Measurements from ENCODE around the gene SLC6A7. TPM values are rescaled to one million over a fixed set of nuclear protein-coding genes. Genes with fewer than 3 reads are reported as not detected.
"Not testable (repeated sequence)": the region's sequence is repeated elsewhere in the genome, so short reads cannot be mapped to it uniquely, and the experiment has no call there.

Gene SLC6A7
- polyA plus RNA-seq, 4 donors, result 0.06 to 0.13 (median 0.08) TPM; not detected in 1

DNA sequence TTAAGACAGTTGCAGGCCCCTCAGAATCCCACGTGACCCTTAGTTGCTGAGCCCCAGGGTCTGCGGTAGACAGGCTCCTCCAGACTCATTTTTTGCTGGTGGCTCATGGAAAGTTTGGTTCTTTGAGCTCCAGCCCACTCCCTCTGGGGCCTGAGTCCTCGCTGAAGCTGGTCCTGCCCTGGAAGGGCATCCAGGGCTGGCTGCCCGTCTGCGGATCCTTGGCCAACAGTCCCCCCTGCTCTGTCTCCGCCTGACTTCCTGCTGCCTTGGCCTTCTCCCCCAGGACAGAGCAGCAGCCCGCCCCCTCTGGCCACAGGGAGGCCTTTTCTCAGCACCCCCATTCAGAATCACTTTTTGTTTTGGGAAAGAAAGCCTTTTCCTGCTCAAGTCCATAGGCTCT is 24.4 kb downstream of the SLC6A7 start:
- DNase-seq (ENCODE audit: low read depth in 4 of 4, low spot score in 2 of 4), result no peak

DNA sequence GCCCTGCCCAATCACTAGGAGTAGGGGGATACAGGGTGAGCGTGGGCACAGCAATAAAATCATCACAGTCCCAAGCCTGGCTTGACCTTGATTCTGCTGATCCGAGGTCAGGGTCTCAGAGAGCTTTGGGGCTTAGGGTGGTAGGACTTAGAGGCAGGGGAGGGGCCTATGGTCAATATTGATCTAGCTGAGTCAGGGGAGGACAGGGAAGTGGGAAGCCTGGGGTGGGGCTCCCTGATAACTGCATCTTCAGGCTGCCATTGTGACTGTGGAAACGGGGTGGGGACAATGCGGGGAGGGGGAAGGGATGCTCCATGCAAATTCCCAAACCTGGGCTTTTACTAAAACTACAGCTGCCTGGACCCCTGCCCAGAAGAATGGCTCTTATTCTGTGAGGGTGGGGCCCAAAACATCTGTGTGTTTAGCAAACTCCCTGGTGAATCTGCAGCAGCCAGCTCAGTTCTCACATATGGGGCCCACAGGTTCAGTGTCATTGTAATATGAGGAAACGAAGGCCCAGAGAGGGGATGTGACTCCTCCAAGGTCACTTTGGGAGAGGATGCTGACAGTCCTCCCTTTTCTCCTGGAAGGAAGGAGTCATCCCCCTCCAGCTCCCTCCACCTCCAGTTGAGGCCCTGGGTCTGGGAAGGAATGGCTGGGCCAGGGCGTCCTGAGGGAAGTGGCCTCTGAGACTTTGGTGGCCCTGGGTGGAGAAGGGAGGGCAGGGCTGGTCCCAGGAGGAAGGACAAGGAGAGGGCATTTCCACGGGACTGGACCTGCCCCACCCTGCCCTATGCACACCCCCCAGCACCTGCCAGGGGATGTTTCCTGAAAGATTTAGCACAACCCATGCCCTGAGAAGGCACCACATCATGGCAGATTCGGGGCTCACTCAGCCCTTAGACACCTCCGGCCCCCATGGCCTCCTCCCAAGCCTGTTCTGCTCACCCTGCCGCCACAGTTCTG is 26.4 kb downstream of the SLC6A7 start:
- no peak for DNase-seq (ENCODE audit: low read depth in 4 of 4, low spot score in 2 of 4)

DNA sequence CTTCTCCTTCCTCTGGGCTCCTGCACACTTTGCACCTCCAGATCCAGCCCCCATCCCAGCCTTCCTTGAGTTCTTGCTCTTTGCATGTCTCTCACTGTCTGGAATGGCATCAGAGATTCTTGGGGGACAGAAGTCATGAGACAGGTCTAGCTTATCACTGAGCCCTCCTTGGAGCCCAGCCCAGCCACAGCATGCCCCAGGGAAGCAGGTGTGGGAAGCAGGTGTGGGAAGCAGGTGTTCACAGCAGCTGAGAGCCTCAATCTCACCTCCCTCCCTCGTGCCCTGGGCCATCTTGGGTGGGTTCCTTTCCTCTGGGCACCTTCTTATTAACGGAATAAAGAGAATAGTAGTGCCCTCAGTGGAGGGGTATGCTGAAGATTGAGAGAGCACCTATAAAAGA is 27.2 kb downstream of the SLC6A7 start:
- DNase-seq (ENCODE audit: low read depth in 4 of 4, low spot score in 2 of 4), result no peak

DNA sequence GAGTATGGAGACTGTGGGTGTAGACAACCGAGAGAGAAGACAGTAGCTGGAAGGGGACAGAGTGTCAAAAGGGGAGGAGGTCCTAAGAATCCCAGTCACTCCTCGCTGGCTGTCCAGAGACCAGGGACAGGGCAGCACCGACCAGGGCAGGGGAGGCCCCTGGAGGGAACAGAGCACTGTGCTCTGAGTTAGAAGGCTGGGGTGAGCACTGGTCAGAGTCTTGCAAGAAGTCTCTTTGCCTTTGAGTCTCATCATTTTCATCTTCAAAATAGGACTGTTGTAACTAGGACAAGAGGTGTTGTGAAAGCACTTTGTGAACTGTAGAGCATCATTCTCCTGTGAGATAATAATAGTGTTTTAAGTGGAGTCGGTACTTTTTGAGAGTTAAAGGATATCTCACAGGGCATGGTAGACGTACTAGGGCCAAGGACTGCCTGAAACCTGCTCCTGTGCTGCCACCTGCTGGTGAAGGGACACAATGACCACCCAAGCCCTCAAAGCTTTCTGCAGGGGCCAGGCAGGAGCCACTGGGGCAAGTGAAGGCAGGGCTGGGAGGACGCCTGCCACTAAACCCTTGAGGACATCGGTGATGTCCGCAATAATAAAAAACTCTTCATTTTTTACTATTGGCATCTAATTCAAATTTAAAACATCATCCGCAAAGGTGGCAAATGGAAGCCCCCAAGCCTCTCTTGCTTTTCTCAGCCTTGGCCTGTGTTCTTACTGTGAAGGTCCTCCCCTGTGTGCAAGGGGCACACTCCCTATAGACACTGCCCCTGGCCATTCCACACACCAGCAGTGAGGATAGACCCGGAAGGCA is 28.2 kb downstream of the SLC6A7 start:
- peak; percentile 52 to 69 (median 64) for DNase-seq (ENCODE audit: low read depth in 4 of 4, low spot score in 2 of 4)

DNA sequence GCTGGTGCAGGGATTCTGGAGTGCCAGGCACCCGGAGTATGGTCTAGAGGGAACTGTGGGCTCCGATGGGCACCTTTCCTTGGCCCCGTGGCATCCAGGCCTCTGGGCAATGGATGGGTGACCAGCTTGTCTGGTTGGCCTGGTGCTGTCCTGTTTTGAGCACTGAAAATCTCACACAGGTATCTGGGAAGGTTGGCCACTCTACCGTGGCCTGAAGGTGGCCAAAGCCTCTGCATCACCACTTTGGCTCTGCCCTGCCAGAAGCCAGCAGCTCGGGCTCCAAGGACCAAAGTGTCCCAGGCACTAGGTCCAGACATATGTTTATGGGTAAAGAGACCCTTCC is 28.8 kb downstream of the SLC6A7 start:
- DNase-seq (ENCODE audit: low read depth in 4 of 4, low spot score in 2 of 4), result no peak

DNA sequence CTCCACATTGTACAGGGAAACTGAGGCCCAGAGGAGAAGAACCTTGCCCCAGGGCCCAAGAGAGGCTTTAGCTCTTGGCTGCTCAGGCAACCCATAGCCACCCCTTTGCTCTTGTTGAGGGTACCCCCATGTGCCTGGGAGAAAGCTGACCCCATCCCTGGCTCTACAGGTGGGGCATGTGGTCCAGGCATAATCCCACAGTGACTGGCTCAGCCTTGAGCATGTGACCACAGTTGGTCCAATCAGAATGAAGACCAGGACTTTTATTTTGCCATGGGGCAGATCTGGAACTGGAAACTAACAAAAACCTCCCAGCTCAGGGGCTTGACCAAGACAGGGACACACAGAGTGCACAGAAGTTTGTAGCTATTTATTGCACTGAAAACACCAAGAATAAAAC is 29.3 kb downstream of the SLC6A7 start:
- no peak for DNase-seq (ENCODE audit: low read depth in 4 of 4, low spot score in 2 of 4)

DNA sequence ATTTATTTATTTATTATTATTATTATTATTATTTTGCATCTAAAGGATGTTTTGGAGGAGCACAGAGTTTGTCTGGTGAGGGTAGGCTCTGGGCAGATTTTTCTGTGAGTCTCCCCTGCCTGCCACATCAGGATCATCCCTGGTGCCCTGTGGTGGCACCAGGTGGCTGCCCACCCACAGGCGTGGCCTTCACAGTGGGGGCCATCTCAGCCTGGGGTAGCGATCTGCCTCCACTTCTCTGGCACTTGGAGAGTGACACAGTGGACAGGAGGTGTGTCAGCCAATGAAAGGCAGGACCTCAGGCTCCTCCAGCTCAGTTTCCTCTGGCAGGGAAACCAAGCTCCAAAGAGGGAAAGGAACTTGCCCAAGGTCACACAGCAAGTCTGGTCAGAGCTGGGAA is 30.0 kb downstream of the SLC6A7 start:
- DNase-seq (ENCODE audit: low read depth in 4 of 4, low spot score in 2 of 4), result no peak

DNA sequence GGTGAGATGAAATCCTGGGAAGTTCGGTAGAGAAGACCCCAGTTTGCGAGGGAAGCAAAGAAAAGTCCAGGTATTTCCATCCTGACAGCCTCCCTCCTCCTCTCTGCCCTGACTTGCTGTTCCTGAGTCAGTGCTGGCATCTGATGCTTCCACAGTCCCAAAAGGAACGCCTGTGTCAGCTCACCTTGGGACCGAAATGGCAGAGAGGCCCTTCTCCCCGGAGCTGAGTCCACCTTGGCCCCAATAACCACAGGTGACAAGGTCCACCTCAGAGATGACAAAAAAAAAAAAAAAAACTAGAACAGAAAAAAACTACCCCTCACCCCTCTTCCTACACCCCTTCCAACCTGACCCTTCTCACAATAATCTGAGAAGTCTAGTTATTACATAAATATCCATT is 31.6 kb downstream of the SLC6A7 start:
- no peak for DNase-seq (ENCODE audit: low read depth in 4 of 4, low spot score in 2 of 4)

DNA sequence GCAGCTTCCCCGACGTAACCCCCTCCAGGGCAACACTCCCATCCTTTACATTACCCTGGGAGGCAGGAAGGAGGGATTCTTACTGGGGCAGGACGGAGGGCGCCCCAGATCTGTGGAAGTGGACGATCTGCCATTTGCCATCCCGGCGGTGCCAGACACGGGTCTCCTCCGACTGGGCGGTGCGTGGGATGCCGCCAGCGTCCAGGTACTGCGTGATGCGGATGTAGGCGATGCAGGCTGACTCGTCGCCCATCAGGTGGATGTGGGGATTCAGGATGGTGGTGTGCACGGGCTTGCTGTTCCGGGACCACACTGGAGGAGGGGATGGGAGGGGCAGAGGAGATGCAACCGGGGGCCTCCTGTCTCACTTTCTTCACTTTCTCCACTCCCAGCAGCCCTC is 33.0 kb downstream of the SLC6A7 start:
- DNase-seq (ENCODE audit: low read depth in 4 of 4, low spot score in 2 of 4), result no peak

DNA sequence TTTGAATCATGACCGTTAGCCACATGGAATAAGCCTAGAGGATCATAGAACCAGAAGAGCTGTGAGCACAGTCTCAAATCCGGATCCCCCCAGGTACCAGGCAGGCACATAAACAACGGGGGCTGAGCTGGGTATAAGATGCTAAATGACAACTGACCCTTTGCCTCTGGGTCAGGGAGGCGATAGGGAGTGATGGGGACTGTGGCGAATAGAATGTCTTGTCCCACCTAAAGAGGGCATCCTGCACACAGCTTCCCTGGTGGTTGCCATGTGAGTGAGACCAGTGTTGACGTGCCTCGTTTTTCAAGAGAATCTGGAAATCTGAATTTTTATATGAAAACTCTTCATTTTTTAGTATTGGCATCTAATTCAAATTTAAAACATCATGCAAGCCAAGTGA is 33.6 kb downstream of the SLC6A7 start:
- no peak for DNase-seq (ENCODE audit: low read depth in 4 of 4, low spot score in 2 of 4)

DNA sequence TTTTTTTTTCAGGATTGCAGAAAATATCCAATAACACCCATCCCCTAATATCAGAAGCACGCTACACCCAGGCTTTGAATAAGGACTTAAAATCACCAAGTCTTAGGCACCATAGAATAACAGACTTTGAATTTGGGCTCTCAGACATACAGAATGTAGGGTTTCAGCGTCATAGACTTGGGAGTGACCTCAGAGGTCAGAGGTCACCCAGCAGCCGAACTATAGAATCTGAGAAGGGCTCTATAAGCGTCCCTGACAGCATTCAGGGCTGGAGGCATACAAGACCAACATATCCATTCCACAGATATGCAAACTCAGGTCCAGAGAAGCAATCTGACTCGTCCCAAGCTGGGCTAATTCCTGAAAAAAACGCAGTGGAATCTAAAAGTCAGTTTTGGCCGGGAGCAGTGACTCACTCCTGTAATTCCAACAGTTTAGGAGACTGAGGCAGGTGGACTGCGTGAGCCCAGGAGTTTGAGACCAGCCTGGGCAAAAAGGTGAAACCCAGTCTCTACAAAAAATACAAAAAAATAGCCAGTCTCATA is 34.7 kb downstream of the SLC6A7 start:
- DNase-seq (ENCODE audit: low read depth in 4 of 4, low spot score in 2 of 4), result no peak

DNA sequence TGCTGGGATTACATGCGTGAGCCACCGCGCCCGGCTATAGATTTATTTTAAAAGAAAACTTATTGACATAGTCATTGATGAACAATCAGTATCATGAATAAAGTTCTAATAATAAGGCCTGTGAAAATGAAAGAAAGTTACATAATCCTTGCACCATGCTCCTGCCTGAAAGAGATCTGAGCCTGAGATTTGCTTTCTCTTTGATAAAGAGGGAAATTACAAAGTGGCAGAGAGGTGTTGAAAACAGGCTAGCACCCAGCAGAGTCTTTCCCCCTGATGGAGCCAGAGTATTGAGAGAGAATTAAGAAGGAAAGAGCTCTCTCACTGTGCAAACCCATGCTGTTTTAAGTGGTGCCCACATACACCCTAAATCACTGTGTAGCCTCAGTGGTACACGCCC is 37.2 kb downstream of the SLC6A7 start:
- DNase-seq (ENCODE audit: low read depth in 4 of 4, low spot score in 2 of 4), result no peak

DNA sequence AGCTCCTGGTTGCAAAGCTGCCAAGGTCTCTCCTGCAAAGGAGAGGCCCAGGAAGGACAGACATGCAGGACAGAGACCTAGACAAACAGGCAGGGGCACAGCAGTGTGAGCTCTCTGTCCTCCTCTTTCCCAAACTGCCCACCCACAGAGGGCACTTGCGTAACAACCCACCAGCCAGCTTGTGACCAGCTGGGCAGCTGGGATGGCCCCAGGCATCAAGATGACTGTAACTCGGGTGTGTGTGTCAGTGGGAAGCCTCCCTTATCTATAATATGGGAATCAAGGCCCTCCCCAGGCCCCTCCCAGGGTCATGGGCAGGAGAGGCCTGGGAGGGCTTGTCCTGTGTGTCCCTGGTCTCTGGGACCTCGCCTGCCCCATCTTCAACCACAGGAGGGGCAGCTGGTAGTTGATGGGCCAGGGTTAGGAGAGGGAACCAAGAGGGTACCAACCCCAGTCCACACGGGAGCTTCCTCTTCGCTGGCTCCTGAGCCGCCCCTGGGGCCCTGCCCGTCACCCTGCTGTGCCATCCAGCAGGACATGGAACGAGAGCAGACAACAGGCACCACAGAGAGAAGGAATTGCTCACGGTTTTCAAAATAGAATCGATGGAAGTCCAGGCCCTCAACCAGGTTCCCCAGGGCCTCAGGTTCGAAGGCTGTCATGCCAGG is 37.9 kb downstream of the SLC6A7 start:
- DNase-seq (ENCODE audit: low read depth in 4 of 4, low spot score in 2 of 4), result no peak

DNA sequence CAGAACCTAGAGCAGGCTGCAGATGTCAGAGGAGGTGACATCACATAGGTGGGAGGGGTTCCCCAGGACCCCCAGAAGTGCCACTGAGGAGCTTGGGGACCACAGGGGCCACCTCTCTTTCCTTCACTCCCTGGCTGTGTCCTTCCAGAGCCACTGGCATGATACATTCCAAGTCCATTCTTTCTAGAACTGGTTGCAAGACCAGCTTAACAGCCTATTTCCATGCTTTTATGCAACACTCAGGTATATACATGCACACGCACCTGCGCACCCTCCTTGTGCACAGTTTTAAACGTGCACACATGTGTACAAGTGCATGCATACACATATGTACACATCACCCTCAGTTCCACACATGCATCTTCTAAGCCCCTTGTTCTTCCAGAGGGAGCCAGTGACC is 39.7 kb downstream of the SLC6A7 start:
- no peak for DNase-seq (ENCODE audit: low read depth in 4 of 4, low spot score in 2 of 4)

DNA sequence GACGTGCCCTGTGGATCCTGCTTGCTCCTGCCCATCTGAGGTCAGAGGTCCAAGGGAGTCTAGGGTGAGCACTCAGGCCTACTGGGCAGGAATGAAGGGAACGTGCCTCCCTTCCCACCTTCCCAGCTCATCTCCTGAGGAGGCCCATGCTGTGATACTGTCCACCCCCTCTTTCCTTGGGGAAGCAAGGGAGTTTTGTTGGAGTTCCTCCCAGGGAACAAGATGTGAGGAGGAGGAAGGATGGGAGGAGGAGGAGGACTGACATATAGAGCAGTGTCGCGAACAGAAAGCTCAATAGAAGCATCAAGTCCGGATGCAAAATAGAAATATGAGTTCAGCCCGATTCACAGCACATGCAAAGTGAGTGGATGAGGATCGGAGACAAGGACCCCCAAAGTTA is 41.0 kb downstream of the SLC6A7 start:
- no peak for DNase-seq (ENCODE audit: low read depth in 4 of 4, low spot score in 2 of 4)

DNA sequence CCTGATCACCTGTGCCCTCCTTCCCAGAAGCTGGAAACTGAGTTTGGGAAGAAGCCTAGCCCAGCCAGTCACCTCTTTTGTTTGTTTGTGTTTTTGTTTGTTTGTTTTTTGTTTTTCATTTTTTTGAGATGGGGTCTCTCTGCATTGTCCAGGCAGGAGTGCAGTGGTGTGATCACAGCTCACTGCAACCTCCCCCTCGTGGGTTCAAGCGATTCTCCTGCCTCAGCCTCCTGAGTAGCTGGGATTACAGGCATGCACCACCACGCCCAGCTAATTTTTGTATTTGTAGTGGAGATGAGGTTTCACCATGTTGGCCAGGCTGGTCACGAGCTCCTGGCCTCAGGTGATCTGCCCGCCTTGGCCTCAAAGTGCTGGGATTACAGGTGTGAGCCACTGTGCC is 43.8 kb downstream of the SLC6A7 start:
- not testable (repeated sequence) for DNase-seq (ENCODE audit: low read depth in 4 of 4, low spot score in 2 of 4)

DNA sequence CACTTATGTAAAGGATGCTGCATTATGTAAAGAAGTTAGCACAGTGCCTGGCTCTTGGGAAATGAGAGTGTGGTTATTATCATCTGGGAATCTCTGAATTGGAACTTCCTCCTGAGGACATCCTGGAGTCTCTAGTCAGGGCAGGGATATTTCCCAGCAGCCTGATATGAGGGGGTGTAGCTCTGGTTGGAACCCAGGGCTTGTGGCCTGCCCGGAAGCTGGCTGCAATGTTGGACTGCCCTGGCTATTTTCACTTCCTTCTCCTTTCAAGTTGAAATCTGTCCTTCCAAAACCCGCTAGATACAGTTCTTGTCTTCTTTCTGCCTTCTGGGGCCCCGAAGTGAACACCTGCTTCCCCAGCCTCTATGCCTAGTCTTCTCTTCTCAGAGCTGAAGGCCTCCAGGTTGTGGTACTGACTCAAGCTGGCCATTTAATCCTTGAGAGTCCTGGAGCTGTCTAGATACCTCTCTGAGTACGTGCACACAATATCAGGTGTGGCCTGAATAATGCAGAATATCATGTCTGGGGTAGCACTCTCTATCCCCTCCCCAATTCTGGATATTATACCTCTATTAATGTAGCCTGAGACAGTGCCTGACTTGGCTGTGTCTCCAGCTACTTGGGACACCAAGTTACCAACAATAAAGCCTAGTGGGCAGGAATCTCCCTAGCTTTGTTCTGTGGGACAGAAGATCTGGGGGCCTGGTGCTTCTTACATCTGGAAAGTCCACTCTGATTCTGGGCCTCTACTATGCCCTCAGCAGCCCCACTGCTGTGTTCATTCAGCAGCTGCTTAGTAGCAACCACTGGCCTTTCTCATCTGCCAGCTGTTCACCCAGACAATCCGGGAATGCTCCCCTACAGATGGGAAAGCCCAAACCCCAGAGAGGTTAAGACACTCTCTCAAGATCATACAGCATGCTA is 45.0 kb downstream of the SLC6A7 start:
- DNase-seq (ENCODE audit: low read depth in 4 of 4, low spot score in 2 of 4), result no peak

DNA sequence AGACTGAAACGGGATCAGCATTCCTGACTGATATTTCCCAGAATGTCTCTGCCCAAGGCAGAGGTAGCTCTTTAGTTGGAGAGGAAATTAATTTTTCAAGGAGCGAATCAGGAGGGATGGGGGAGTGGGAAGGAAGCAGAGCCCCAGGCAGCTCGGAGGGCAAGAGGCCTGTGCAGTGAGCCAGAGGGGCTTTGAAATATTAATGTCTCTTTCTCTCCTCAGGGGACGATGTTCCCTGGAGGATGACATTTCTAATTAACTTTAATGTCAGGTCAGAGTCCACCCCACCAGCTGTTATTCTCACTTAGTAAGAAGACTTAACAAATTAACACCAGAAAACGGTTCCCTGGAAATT is 45.6 kb downstream of the SLC6A7 start:
- peak in 1 of 4 donors; percentile 44 for DNase-seq (ENCODE audit: low read depth in 4 of 4, low spot score in 2 of 4)

DNA sequence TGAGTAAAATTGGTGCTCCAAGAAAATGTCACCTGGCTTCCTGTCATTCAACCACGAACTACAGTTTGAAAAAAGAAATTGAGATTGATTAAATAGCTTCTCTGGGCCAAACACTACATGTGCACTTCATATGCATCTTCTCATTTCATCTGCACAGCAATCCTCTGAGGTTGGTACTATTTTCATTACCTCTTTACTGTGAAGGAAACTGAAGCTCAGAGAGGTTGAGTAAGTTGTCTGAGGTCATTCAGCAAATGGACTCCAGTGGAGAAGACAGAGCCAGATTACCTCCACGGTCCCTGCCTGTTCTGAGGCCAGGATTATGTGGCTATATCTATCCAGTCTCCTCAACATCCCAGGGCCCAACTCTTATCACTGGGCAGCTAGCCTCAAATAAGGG is 46.5 kb downstream of the SLC6A7 start:
- DNase-seq (ENCODE audit: low read depth in 4 of 4, low spot score in 2 of 4), result no peak

Measured in left renal cortex interstitium (tissue), 4 donors.